ENCODE measurements around the gene DAO.
"Not testable (repeated sequence)": the region's sequence is repeated elsewhere in the genome, so short reads cannot be mapped to it uniquely, and the experiment has no call there.

The DAO gene

GRCh38 chr12:108879615-108880254 lies at the start of gene DAO:
DAO (plus strand) TSS chr12:108880092; CDS start chr12:108885007, 4,915 bp downstream.
- DNase-seq = no peak

- DNase-seq = no peak
Observed at GRCh38 chr12:108831309-108831991, 48.4 kb upstream of the DAO start.

- no peak for DNase-seq
Observed at GRCh38 chr12:108832208-108832607, 47.7 kb upstream of the DAO start.

GRCh38 chr12:108832730-108833354 lies 47.0 kb upstream of the DAO start:
- DNase-seq = peak; percentile 76

- peak; percentile 75 for DNase-seq
Observed at GRCh38 chr12:108833355-108833733, 46.5 kb upstream of the DAO start.

GRCh38 chr12:108833757-108834472 lies 46.0 kb upstream of the DAO start:
- peak; percentile 79 for DNase-seq

- DNase-seq = no peak
Observed at GRCh38 chr12:108835860-108836634, 43.8 kb upstream of the DAO start.

- no peak for DNase-seq
Observed at GRCh38 chr12:108837239-108837638, 42.7 kb upstream of the DAO start.

- no peak for DNase-seq
Observed at GRCh38 chr12:108837680-108838079, 42.2 kb upstream of the DAO start.

- DNase-seq = peak; percentile 92
Observed at GRCh38 chr12:108838194-108839017, 41.5 kb upstream of the DAO start.

- peak; percentile 78 for DNase-seq
Observed at GRCh38 chr12:108839018-108839889, 40.6 kb upstream of the DAO start.

GRCh38 chr12:108839890-108840230 lies 40.0 kb upstream of the DAO start:
- peak; percentile 47 for DNase-seq

GRCh38 chr12:108840605-108841332 lies 39.1 kb upstream of the DAO start:
- no peak for DNase-seq

- DNase-seq = not testable (repeated sequence)
Observed at GRCh38 chr12:108841825-108842224, 38.1 kb upstream of the DAO start.

GRCh38 chr12:108842361-108842760 lies 37.5 kb upstream of the DAO start:
- DNase-seq = no peak

GRCh38 chr12:108843187-108843586 lies 36.7 kb upstream of the DAO start:
- no peak for DNase-seq

GRCh38 chr12:108845696-108846095 lies 34.2 kb upstream of the DAO start:
- DNase-seq = no peak

GRCh38 chr12:108846290-108846701 lies 33.6 kb upstream of the DAO start:
- peak; percentile 64 for DNase-seq

- no peak for DNase-seq
Observed at GRCh38 chr12:108847705-108848104, 32.2 kb upstream of the DAO start.

- DNase-seq = no peak
Observed at GRCh38 chr12:108849660-108850059, 30.2 kb upstream of the DAO start.

Data from femur (tissue), 1 donor.